K562 (cell line): ENCODE data around the gene PSMD2. TPM values are rescaled to one million over a fixed set of nuclear protein-coding genes. Genes with fewer than 3 reads are reported as not detected.
A peak's percentile ranks its signal among the peaks of the same experiment; 100 is the strongest.

Experiments used
- C11orf30 ChIP-seq: fragments of 450-650 bp; IDR thresholded peaks from 2 replicates; pipeline ENCODE4 v1.6.1; 2016; ENCODE audit warnings: low read depth, mild to moderate bottlenecking
- CBFB ChIP-seq: sonication (generic); formaldehyde crosslinking; IDR thresholded peaks from 2 replicates; pipeline ENCODE4 v1.4.0; 2020; ENCODE audit warnings: mild to moderate bottlenecking, missing genetic modification reagents
- CBX2 ChIP-seq: fragments of 200-600 bp; sonication (generic); IDR thresholded peaks from one replicate; pipeline ENCODE4 v1.6.1; 2012; ENCODE audit warnings: mild to moderate bottlenecking, low read length, inconsistent platforms; ENCODE audit not compliant: insufficient read depth, poor library complexity, severe bottlenecking
- CREB3 ChIP-seq: fragments of 450-650 bp; conservative IDR thresholded peaks from 2 replicates; pipeline ENCODE4 v1.6.1; 2016; ENCODE audit warnings: missing genetic modification characterization, low read depth, mild to moderate bottlenecking, missing compliant biosample characterization, moderate library complexity
- EP300 ChIP-seq: IDR thresholded peaks from 2 replicates; pipeline ENCODE4 v1.6.1; 2012; ENCODE audit warnings: low read length, improper control_type of control experiment
- MNT ChIP-seq, 2 experiments: fragments of 450-650 bp; conservative IDR thresholded peaks; 2 replicates each; pipeline ENCODE4 v1.6.1; 2017; ENCODE audit warnings: mild to moderate bottlenecking in 2 of 2, moderate library complexity in 2 of 2
- MTA2 ChIP-seq: fragments of 450-650 bp; IDR thresholded peaks from 2 replicates; pipeline ENCODE4 v1.6.1; 2016; ENCODE audit warnings: low read depth
- POLR2A ChIP-seq: fragments of 450-650 bp; conservative IDR thresholded peaks from 2 replicates; pipeline ENCODE4 v1.6.1; 2016
- RBBP5 ChIP-seq: fragments of 200-600 bp; sonication (generic); IDR thresholded peaks from 2 replicates; pipeline ENCODE4 v1.6.1; 2012; ENCODE audit warnings: borderline replicate concordance, mild to moderate bottlenecking, low read length, control low read depth, inconsistent platforms; ENCODE audit not compliant: insufficient read depth, poor library complexity, severe bottlenecking
- RNF219 ChIP-seq: fragments of 250-450 bp; sonication (Bioruptor Pico); IDR thresholded peaks from 2 replicates; pipeline ENCODE4 v1.5.0; 2022; ENCODE audit warnings: mild to moderate bottlenecking
- SP1 ChIP-seq: sonication (generic); formaldehyde crosslinking; IDR thresholded peaks from 2 replicates; pipeline ENCODE4 v1.8.1; 2022; ENCODE audit warnings: mild to moderate bottlenecking, missing genetic modification reagents
- ZBTB17 ChIP-seq: fragments of 450-650 bp; formaldehyde crosslinking; IDR thresholded peaks from 2 replicates; pipeline ENCODE4 v1.4.0; 2020; ENCODE audit warnings: mild to moderate bottlenecking
- ZNF318 ChIP-seq, 2 experiments: fragments of 450-650 bp; IDR thresholded peaks; 2 replicates each; pipeline ENCODE4 v1.6.1; 2016; ENCODE audit warnings: mild to moderate bottlenecking in 2 of 2, borderline replicate concordance in 1 of 2, low read depth in 1 of 2, moderate library complexity in 1 of 2
- ZNF780A ChIP-seq: fragments of 250-450 bp; sonication (Bioruptor Pico); IDR thresholded peaks from 2 replicates; pipeline ENCODE4 v1.5.0; 2021; ENCODE audit warnings: mild to moderate bottlenecking
- polyA plus RNA-seq, 8 experiments: library from polyadenylated mRNA; depleted of rRNA in 4 of 8; stranded (reverse) in 5 of 8; unstranded in 3 of 8; fragments of >200 nt; fragmentation: Nextera tagmentation in 2 of 8; fragmentation: Illumina TruSeq in 1 of 8; extraction: Ambion mirVana in 2 of 8; extraction: Trizol in 1 of 8; gene quantifications; 2 replicates each; pipeline versions ENCODE4 v1.2.1 to v1.2.3, GENCODE V29; 2011 to 2014; ENCODE audit warnings: inconsistent platforms in 1 of 8, missing spikeins in 1 of 8
- total RNA-seq, 7 experiments: library from RNA; depleted of rRNA in 6 of 7; stranded (reverse); fragments of >200 nt in 6 of 7; fragmentation: Illumina TruSeq in 2 of 7; extraction: Trizol in 2 of 7; gene quantifications; 2 replicates each; pipeline versions ENCODE4 v1.2.1 to v1.2.3, GENCODE V29; 2011 to 2021; ENCODE audit warnings: low replicate concordance in 1 of 7

The PSMD2 gene
- total and polyA plus RNA-seq, 9 of the 15 experiments (the other 6 are each of a cell fraction or from before 2014, with no cell fraction given) = 152 to 484 (median 295) TPM

GRCh38 chr3:184347321-184348056, 48.4 kb downstream of the PSMD2 start (continued):
- TF ChIP-seq MNT (conservative IDR thresholded peaks at IDR 0.05) (peak in 1 of 2 experiments; percentile 38; a peak in 1 of 4 replicates), RNF219 (CRISPR knock-in tag) (no peak), ZNF780A (CRISPR knock-in tag) (no peak), C11orf30 (peak; percentile 99), RBBP5 (peak; percentile 63), CBX2 (no peak), ZNF318 (IDR thresholded peaks at IDR 0.05; ENCODE audit: borderline replicate concordance in 1 of 2, low read depth in 1 of 2) (no peak), ZBTB17 (CRISPR knock-in tag) (no peak), CBFB (CRISPR knock-in tag) (0 out of 2 replicates have a peak, but pooled peaks have one; percentile 44), EP300 (peak; percentile 64; the same call in 1 of the 2 replicates), MTA2 (peak; percentile 7; the same call in 1 of the 2 replicates), CREB3 (tag) (no peak), POLR2A (no peak; the same call in 1 of the 2 replicates), SP1 (CRISPR knock-in tag) (0 out of 2 replicates have a peak, but pooled peaks have one; percentile 16)
